Tibial nerve (tissue), 4 donors: ENCODE results near the gene PTPN3. TPM values are rescaled to one million over a fixed set of nuclear protein-coding genes. Genes with fewer than 3 reads are reported as not detected.
"Not testable (repeated sequence)": the region's sequence is repeated elsewhere in the genome, so short reads cannot be mapped to it uniquely, and the experiment has no call there.

Experiments
- DNase-seq, 2 donors: peaks; one replicate each; pipeline ENCODE4 v3.0.0-alpha.2; 2019; ENCODE audit warnings: low spot score in 2 of 2
- H3K27ac ChIP-seq, 4 donors: fragments of 200-600 bp; sonication (generic) in 3 of 4; one replicate each; pipeline ENCODE4 v1.5.1; 2017 to 2019; ENCODE audit warnings: mild to moderate bottlenecking in 1 of 4
- H3K27me3 ChIP-seq, 2 donors: fragments of 200-600 bp; sonication (generic) in 1 of 2; one replicate each; pipeline versions ENCODE4 v1.5.1 to v1.6.0; 2017 to 2019
- H3K36me3 ChIP-seq, 3 donors: fragments of 200-600 bp; sonication (generic); one replicate each; pipeline ENCODE4 v1.5.1; 2018 to 2019
- H3K4me1 ChIP-seq, 4 donors: fragments of 200-600 bp; sonication (generic) in 3 of 4; one replicate each; pipeline ENCODE4 v1.5.1; 2017 to 2019
- H3K4me3 ChIP-seq, 4 donors: fragments of 200-600 bp; sonication (generic) in 3 of 4; one replicate each; pipeline ENCODE4 v1.5.1; 2017 to 2019; ENCODE audit warnings: mild to moderate bottlenecking in 1 of 4, moderate library complexity in 1 of 4
- H3K9me3 ChIP-seq, 4 donors: fragments of 200-600 bp; sonication (generic) in 3 of 4; one replicate each; pipeline ENCODE4 v1.5.1; 2017 to 2019
- CTCF ChIP-seq, 5 experiments: fragments of 200-600 bp in 3 of 5; fragments of 450-650 bp in 2 of 5; sonication (generic) in 3 of 5; IDR thresholded peaks; one replicate each; pipeline ENCODE4 v1.5.1; 2016 to 2019; ENCODE audit warnings: antibody characterized with exemption in 5 of 5, mild to moderate bottlenecking in 3 of 5, moderate library complexity in 2 of 5
- EP300 ChIP-seq, 2 donors: sonication (generic); formaldehyde crosslinking; IDR thresholded peaks; one replicate each; pipeline ENCODE4 v1.6.1; 2017; ENCODE audit warnings: antibody characterized with exemption in 2 of 2, mild to moderate bottlenecking in 1 of 2
- POLR2A ChIP-seq, 2 donors: fragments of 450-650 bp; IDR thresholded peaks; one replicate each; pipeline ENCODE4 v1.6.1; 2017; ENCODE audit warnings: antibody characterized with exemption in 2 of 2, mild to moderate bottlenecking in 2 of 2, moderate library complexity in 2 of 2
- WGBS, 2 donors: methylation state at CpG; one replicate each; pipeline ENCODE4 v1.1.5; 2018; 5-methylcytosine and 5-hydroxymethylcytosine counted together
- total RNA-seq, 4 donors: library from RNA; depleted of rRNA; stranded (reverse); fragments of >200 nt; gene quantifications; one replicate each; pipeline ENCODE4 v1.1.0, GENCODE V29; 2016

Gene PTPN3
- total RNA-seq, 4 donors from 2014 or later, result 1.3 to 3.3 (median 1.8) TPM

GRCh38 chr9:109349421-109349846, 148.7 kb downstream of the PTPN3 start:
- H3K27ac ChIP-seq, result peak overlapping the region in 1 of 4 donors; percentile 28

GRCh38 chr9:109346904-109347303, 151.2 kb downstream of the PTPN3 start:
- Histone ChIP-seq H3K9me3 (no peaks in the 10 kb centered on the region), H3K4me3 (no peak overlapping the region), H3K27me3 (no peaks in the 10 kb centered on the region), H3K4me1 (peaks cover 0 to 19% (median 2%) of the 10 kb centered on the region in 4 donors), H3K36me3 (no peaks in the 10 kb centered on the region), H3K27ac (no peak overlapping the region)
- TF ChIP-seq EP300 (IDR thresholded peaks at IDR 0.05) (no peak), CTCF (IDR thresholded peaks at IDR 0.05) (no peak), POLR2A (IDR thresholded peaks at IDR 0.05) (no peak)
- 82 to 84% methylated on average over 3 of the region's 3 CpGs for WGBS, 2 donors
- no peak for DNase-seq

More at GRCh38 chr9:109349421-109349846, 148.7 kb downstream of the PTPN3 start:
- Histone ChIP-seq H3K4me3 (no peak overlapping the region), H3K4me1 (peaks cover 0 to 19% (median 2%) of the 10 kb centered on the region in 4 donors), H3K9me3 (no peaks in the 10 kb centered on the region), H3K27me3 (no peaks in the 10 kb centered on the region), H3K36me3 (no peaks in the 10 kb centered on the region)
- peak in 1 of 2 donors; percentile 14 for DNase-seq
- TF ChIP-seq CTCF (IDR thresholded peaks at IDR 0.05) (no peak), EP300 (IDR thresholded peaks at IDR 0.05) (peak in 1 of 2 donors; percentile 44), POLR2A (IDR thresholded peaks at IDR 0.05) (no peak)

- Histone ChIP-seq H3K27ac (no peak overlapping the region), H3K27me3 (no peaks in the 10 kb centered on the region), H3K9me3 (no peaks in the 10 kb centered on the region), H3K4me1 (peaks cover 0 to 17% (median 2%) of the 10 kb centered on the region in 4 donors), H3K4me3 (no peak overlapping the region), H3K36me3 (no peaks in the 10 kb centered on the region)
- 71 to 73% methylated on average over 3 of the region's 3 CpGs for WGBS, 2 donors
- TF ChIP-seq POLR2A (IDR thresholded peaks at IDR 0.05) (no peak), CTCF (IDR thresholded peaks at IDR 0.05) (no peak), EP300 (IDR thresholded peaks at IDR 0.05) (no peak)
- no peak for DNase-seq
Measured at GRCh38 chr9:109344866-109345265, 153.2 kb downstream of the PTPN3 start.

GRCh38 chr9:109342878-109343277, 155.2 kb downstream of the PTPN3 start:
- H3K9me3 ChIP-seq, result no peaks in the 10 kb centered on the region
- 82 to 100% methylated on average over 4 of the region's 4 CpGs for WGBS, 2 donors
- peaks cover 0 to 3% (median 0%) of the 10 kb centered on the region in 4 donors for H3K4me1 ChIP-seq
- TF ChIP-seq CTCF (IDR thresholded peaks at IDR 0.05) (no peak), POLR2A (IDR thresholded peaks at IDR 0.05) (no peak)
- H3K27ac ChIP-seq, result no peak overlapping the region
- no peak for DNase-seq
- H3K27me3 ChIP-seq, result no peaks in the 10 kb centered on the region
- no peaks in the 10 kb centered on the region for H3K36me3 ChIP-seq
- no peak overlapping the region for H3K4me3 ChIP-seq

- H3K4me3 ChIP-seq, result no peak overlapping the region
- H3K36me3 ChIP-seq, result no peaks in the 10 kb centered on the region
- no peak for DNase-seq
- no peak for TF ChIP-seq CTCF (IDR thresholded peaks at IDR 0.05)
- no peak for TF ChIP-seq EP300 (IDR thresholded peaks at IDR 0.05)
- no peak for TF ChIP-seq POLR2A (IDR thresholded peaks at IDR 0.05)
- H3K27ac ChIP-seq, result no peak overlapping the region
- no peaks in the 10 kb centered on the region for H3K9me3 ChIP-seq
- peaks cover 0 to 3% (median 0%) of the 10 kb centered on the region in 4 donors for H3K4me1 ChIP-seq
- H3K27me3 ChIP-seq, result no peaks in the 10 kb centered on the region
- WGBS, 2 donors, result 50 to 75% methylated on average over 6 of the region's 6 CpGs
Measured at GRCh38 chr9:109341561-109341960, 156.5 kb downstream of the PTPN3 start.

GRCh38 chr9:109340979-109341378, 157.1 kb downstream of the PTPN3 start:
- not testable (repeated sequence) for H3K27me3 ChIP-seq, H3K27ac ChIP-seq, H3K36me3 ChIP-seq, H3K9me3 ChIP-seq, DNase-seq, H3K4me3 ChIP-seq, H3K4me1 ChIP-seq
- WGBS, 2 donors, result 86 to 92% methylated on average over 7 of the region's 7 CpGs
